HUES48 (cell line): Measurements from ENCODE around the gene ELMOD1.
"Not testable (repeated sequence)": the region's sequence is repeated elsewhere in the genome, so short reads cannot be mapped to it uniquely, and the experiment has no call there.

Experiments
- H3K27ac ChIP-seq: one replicate; pipeline ENCODE4 v1.7.0; 2013; ENCODE audit warnings: low read depth, low read length, inconsistent platforms
- H3K27me3 ChIP-seq: 2 replicates; pipeline ENCODE4 v1.6.1; 2013; ENCODE audit warnings: mild to moderate bottlenecking, low read length; ENCODE audit not compliant: control insufficient read depth, insufficient read depth
- H3K36me3 ChIP-seq: 2 replicates; pipeline ENCODE4 v1.6.1; 2013; ENCODE audit warnings: low read length; ENCODE audit not compliant: control insufficient read depth, insufficient read depth
- H3K4me1 ChIP-seq: 2 replicates; pipeline ENCODE4 v1.6.1; 2013; ENCODE audit warnings: mild to moderate bottlenecking, low read length; ENCODE audit not compliant: control insufficient read depth, insufficient read depth
- H3K4me3 ChIP-seq: 2 replicates; pipeline ENCODE4 v1.5.1; 2013; ENCODE audit warnings: mild to moderate bottlenecking, low read depth, low read length
- H3K9ac ChIP-seq: 2 replicates; pipeline ENCODE4 v1.6.1; 2013; ENCODE audit warnings: mild to moderate bottlenecking, low read depth, low read length, moderate library complexity
- H3K9me3 ChIP-seq: 2 replicates; pipeline ENCODE4 v1.6.1; 2013; ENCODE audit warnings: low read length; ENCODE audit not compliant: control insufficient read depth, insufficient read depth

The ELMOD1 gene

GRCh38 chr11:107565219-107565937 lies 25.6 kb upstream of the ELMOD1 start, which contains the start of gene ALKBH8:
Gene ALKBH8 (minus strand): TSS chr11:107565735. CDS start chr11:107560893, 4,842 bp downstream.
- peaks cover 16% of the 10 kb centered on the region; the same call in 1 of the 2 replicates for H3K4me1 ChIP-seq
- peak within 1 kb of the TSS; percentile 97 for H3K4me3 ChIP-seq
- H3K36me3 ChIP-seq, result 0 out of 2 replicates have a peak, but pooled peaks cover 4% of the 10 kb centered on the region
- H3K9ac ChIP-seq, result peak within 1 kb of the TSS; percentile 87
- peak within 1 kb of the TSS; percentile 87 for H3K27ac ChIP-seq
- no peaks in the 10 kb centered on the region for H3K9me3 ChIP-seq
- no peaks in the 10 kb centered on the region for H3K27me3 ChIP-seq

DNA sequence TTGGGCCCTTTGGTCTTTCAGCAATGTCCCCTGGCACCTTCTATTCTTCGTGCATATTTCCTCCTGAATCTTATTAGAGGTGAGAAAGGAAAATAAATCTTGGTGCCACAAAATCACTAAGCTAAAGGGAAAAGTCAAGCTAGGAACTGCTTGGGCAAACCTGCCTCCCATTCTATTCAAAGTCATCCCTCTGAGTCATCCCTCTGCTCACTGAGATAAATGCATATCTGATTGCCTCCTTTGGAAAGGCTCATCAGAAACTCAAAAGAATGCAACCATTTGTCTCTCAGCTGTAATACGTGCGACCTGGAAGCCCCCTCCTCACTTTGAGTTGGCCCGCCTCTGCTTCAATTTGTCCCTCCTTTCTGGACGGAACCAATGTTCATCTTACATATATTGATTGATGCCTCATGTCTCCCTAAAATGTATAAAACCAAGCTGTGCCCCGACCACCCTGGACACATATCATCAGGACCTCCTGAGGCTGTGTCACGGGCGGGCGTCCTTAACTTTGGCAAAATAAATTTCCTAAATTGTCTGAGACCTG lies 24.9 kb upstream of the ELMOD1 start:
- H3K9ac ChIP-seq, result peak overlapping the region; percentile 87
- H3K27me3 ChIP-seq, H3K36me3 ChIP-seq, H3K9me3 ChIP-seq: not testable (repeated sequence)
- peak overlapping the region; percentile 97 for H3K4me3 ChIP-seq
- H3K4me1 ChIP-seq, result peaks cover 16% of the 10 kb centered on the region; the same call in 1 of the 2 replicates
- H3K27ac ChIP-seq, result peak overlapping the region; percentile 87

DNA sequence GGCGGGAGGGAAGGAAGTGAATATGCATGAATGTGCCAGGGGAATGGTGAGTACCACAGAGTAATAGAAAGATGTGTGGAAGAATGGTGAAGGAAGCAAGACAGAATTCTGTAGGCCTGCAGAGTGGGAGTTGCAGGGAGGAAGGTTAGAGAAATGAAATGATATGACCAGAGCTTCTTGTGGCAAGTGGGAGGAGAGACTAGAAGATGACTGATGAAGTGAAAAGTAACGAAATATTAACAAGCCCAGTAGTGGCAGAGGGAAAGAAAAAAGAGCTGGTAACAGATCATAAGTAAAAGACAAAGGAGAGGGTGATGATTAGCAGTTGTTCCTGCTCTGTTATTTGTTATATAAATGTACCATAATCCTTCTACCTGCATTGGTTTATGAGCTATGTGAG lies 24.4 kb upstream of the ELMOD1 start:
- Histone ChIP-seq H3K36me3 (no peaks in the 10 kb centered on the region), H3K4me3 (peak overlapping the region; percentile 97; the same call in 1 of the 2 replicates), H3K27ac (no peak overlapping the region), H3K27me3 (no peaks in the 10 kb centered on the region), H3K9me3 (no peaks in the 10 kb centered on the region), H3K9ac (no peak overlapping the region), H3K4me1 (peaks cover 16% of the 10 kb centered on the region; the same call in 1 of the 2 replicates)

DNA sequence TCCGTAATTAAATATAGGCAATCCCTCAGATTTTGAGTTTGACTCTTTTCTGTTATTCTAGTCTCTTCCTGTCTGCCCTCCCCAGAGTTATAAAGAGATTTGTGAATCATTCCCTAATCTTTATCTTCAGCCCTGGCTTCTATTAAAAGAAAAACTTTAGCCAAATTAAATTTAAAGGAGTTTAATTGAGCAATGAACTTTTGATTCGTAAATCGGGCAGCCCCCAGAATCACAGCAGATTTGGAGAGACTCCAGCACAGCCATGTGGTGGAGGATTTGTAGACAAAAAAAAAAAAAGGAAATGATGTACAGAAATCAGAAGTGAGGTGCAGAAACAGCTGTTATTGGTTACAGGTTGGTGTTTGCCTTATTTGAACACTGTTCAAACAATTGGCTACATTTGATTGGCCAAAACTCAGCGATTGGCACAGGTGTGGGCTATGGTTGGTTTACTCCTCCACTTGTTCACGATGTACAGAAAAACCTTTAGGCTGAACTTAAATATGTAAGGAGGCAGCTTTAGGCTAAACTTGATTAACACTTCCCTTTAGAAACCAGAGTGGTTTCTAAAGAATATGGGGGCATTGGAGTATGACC lies 23.1 kb upstream of the ELMOD1 start:
- peaks cover 16% of the 10 kb centered on the region; the same call in 1 of the 2 replicates for H3K4me1 ChIP-seq
- H3K9ac ChIP-seq, result no peak overlapping the region
- H3K36me3 ChIP-seq, result no peaks in the 10 kb centered on the region
- no peak overlapping the region for H3K27ac ChIP-seq
- H3K9me3 ChIP-seq, result no peaks in the 10 kb centered on the region
- no peak overlapping the region for H3K4me3 ChIP-seq
- H3K27me3 ChIP-seq, result no peaks in the 10 kb centered on the region

GRCh38 chr11:107570015-107570414 lies 20.9 kb upstream of the ELMOD1 start:
- Histone ChIP-seq H3K27ac (no peak overlapping the region), H3K4me1 (peaks cover 12% of the 10 kb centered on the region; the same call in 1 of the 2 replicates), H3K9ac (no peak overlapping the region), H3K27me3 (no peaks in the 10 kb centered on the region), H3K4me3 (no peak overlapping the region), H3K36me3 (no peaks in the 10 kb centered on the region), H3K9me3 (no peaks in the 10 kb centered on the region)

GRCh38 chr11:107573438-107573837 lies 17.5 kb upstream of the ELMOD1 start:
- no peak overlapping the region for H3K9ac ChIP-seq

DNA sequence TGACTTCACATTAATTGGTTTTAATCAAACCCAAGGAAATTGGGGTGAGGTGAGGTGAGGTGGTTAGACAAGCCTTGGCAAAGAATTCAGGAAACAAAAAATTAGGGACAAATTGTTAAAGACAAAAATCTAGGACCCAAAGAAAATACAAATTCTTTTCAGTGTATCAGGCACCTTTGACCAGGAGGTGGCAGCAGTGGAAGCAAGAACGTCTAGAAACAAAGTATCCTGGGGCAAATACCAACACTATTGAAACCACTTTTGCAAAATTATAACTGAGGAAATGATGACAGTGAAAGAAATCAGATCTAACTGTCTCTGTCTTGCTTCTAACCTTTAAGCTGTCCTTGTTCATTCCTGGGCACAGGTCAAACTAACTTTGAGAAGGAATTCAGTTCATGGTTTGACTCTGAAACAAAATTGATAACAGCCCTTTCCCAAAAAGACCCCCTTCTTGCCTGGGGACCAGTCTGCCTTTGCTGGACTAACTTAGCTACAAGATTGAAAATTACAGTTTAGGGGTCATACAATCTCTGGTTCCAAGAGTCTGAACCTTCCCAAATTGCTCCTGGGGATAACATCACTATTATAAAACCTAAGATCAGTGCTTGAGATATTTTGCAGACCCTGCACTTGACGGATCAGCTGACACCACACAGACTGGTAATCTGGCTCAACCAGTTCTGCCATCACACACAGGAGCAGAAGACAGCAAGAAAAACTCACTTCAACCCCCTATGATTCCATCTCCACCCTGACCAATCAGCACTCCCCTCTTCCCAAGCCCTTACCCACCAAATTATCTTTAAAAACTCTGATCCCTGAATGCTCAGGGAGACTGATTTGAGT lies 14.2 kb upstream of the ELMOD1 start:
- H3K36me3 ChIP-seq, H3K9ac ChIP-seq, H3K27ac ChIP-seq, H3K4me1 ChIP-seq, H3K4me3 ChIP-seq, H3K27me3 ChIP-seq, H3K9me3 ChIP-seq: not testable (repeated sequence)

More at GRCh38 chr11:107573438-107573837, 17.5 kb upstream of the ELMOD1 start:
- Histone ChIP-seq H3K27ac (no peak overlapping the region), H3K9me3 (no peaks in the 10 kb centered on the region), H3K36me3 (no peaks in the 10 kb centered on the region), H3K4me1 (0 out of 2 replicates have a peak, but pooled peaks cover 8% of the 10 kb centered on the region), H3K27me3 (no peaks in the 10 kb centered on the region), H3K4me3 (no peak overlapping the region)

GRCh38 chr11:107577346-107577711 lies 13.6 kb upstream of the ELMOD1 start:
- Histone ChIP-seq H3K9me3 (0 out of 2 replicates have a peak, but pooled peaks cover 2% of the 10 kb centered on the region), H3K36me3 (no peaks in the 10 kb centered on the region), H3K27me3 (no peaks in the 10 kb centered on the region), H3K4me1 (peaks cover 9% of the 10 kb centered on the region), H3K4me3 (no peak overlapping the region), H3K27ac (no peak overlapping the region), H3K9ac (no peak overlapping the region)

- not testable (repeated sequence) for H3K9ac ChIP-seq, H3K4me3 ChIP-seq, H3K4me1 ChIP-seq, H3K36me3 ChIP-seq, H3K27ac ChIP-seq, H3K27me3 ChIP-seq, H3K9me3 ChIP-seq
Measured at GRCh38 chr11:107579169-107579568, 11.8 kb upstream of the ELMOD1 start.

- H3K27ac ChIP-seq, result no peak overlapping the region
- H3K9ac ChIP-seq, result no peak overlapping the region
- H3K4me3 ChIP-seq, result no peak overlapping the region
- 0 out of 2 replicates have a peak, but pooled peaks cover 2% of the 10 kb centered on the region for H3K9me3 ChIP-seq
- peaks cover 3% of the 10 kb centered on the region; the same call in 1 of the 2 replicates for H3K27me3 ChIP-seq
- H3K4me1 ChIP-seq, result peaks cover 9% of the 10 kb centered on the region
- H3K36me3 ChIP-seq, result no peaks in the 10 kb centered on the region
Measured at GRCh38 chr11:107581147-107581546, 9.8 kb upstream of the ELMOD1 start.
